HEK293T (cell line): Measurements from ENCODE around the gene USP32.

Source experiments
- ELF4 ChIP-seq: fragments of 450-650 bp; IDR thresholded peaks from 2 replicates; pipeline ENCODE4 v1.6.1; 2017; ENCODE audit warnings: antibody characterized with exemption
- L3MBTL2 ChIP-seq: fragments of 450-650 bp; conservative IDR thresholded peaks from 2 replicates; pipeline ENCODE4 v1.6.1; 2016; ENCODE audit warnings: mild to moderate bottlenecking
- SUZ12 ChIP-seq: fragments of 450-650 bp; IDR thresholded peaks from 2 replicates; pipeline ENCODE4 v1.6.1; 2016; ENCODE audit warnings: mild to moderate bottlenecking

DNA sequence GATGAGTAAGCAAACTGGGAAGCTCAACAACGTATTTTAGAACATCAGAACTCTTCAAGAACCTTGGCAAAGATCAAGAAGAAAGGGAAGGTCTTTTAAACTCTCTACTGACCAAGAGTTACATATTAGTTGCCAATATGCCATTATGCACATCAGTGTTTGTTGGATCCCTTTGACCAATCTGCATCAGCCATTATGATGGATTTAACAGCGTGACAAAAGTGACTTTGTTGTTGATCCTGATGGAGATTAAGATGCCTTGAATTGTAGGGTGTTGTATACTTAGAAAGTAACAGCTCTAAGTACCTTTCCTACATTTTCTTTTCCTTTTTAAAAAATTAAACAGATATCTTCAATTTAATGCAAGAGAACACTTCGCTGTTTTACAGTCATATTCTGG lies 133.6 kb downstream of the USP32 start:
- TF ChIP-seq ELF4 (no peak), SUZ12 (no peak), L3MBTL2 (no peak)
